T-helper 2 cell (primary cell): ENCODE measurements around the gene IL9R.
A peak's percentile ranks its signal among the peaks of the same experiment; 100 is the strongest.
"Not testable (repeated sequence)": the region's sequence is repeated elsewhere in the genome, so short reads cannot be mapped to it uniquely, and the experiment has no call there.

Source experiments
- DNase-seq, 5 experiments: peaks; one replicate each; pipeline versions ENCODE4 v3.0.0 to v3.0.0-alpha.2; 2012 to 2022

The IL9R gene

DNA sequence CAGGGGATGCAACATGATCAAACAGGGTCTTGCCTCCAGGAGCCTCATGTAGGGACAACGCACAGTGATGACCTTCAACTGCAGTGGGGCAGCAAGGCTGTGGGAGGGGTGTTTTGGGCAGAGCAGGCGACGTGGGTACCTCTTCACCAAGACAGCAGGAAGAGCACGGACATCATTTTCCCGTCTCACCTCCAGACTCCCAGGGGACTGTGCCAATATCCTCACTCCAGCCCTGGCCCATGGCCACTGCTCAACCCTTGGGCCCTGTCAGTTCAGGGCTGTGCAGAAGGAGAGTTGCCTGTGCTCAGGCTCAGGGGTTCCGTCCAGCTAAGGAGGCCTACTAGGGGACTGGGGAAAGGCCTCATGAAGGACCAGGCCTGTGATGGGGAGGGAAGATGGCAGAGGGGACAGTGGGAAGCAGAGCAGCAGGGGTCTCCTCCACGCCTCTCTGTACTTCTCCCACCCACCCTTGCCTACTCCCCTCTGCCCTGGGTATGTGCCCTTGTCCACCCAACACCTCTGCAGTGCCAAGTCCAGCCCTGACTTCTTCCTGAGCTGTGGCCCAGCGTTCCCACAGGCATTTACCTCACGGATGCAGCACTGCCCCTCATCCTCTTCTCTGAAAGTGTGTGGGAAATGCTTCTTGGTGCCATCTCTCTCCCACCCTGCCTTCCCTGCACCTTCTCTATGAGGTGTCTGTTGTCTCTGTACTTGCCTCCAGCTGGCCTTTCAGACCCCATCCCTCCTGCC, 1.4 kb downstream of the IL9R start:
- no peak for DNase-seq

DNA sequence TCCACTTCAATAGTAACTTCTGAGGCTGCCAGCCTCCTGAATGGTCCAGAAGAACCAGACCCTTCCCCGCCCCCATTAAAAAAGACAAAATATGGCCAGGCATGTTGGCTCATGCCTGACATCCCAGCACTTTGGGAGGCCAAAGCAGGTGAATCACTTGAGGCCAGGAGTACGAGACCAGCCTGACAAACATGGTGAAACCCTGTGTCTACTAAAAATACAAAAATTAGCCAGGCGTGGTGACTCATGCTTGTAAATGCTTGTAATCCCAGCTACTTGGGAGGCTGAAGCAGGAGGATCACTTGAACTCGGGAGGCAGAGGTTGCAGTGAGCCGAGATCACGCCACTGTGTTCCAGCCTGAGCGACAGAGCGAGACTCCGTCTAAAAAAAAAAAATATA, 2.3 kb downstream of the IL9R start:
- not testable (repeated sequence) for DNase-seq

DNA sequence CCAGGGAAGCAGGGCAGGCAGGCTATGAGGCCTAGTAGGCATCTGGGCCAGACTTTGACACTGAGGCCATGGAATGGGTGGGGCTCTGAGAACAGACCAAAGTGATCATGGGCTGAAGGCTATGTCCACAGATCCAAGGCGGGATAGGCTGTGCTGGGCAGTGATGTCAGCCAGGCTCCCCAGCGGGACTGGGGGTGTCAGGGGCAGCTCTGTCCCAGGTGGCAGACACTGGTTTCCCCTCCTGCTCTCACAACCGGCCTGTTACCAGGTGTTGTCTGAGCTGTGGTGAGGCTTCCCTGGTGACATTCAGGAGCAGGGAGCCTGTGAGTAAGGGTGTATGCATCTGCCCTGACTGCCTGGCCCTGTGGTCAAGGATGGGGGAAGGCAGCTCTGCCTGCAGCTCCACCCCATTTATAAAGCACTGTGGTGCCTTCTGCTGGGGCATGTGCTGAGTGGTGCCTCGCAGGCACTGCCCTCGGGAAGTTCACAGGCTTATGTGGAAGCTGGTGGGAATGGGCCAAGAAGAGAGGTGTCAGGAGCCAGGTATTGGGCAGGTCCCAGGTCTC, 2.9 kb downstream of the IL9R start:
- peak in 2 of 5 experiments; percentile 24 to 47 for DNase-seq

DNA sequence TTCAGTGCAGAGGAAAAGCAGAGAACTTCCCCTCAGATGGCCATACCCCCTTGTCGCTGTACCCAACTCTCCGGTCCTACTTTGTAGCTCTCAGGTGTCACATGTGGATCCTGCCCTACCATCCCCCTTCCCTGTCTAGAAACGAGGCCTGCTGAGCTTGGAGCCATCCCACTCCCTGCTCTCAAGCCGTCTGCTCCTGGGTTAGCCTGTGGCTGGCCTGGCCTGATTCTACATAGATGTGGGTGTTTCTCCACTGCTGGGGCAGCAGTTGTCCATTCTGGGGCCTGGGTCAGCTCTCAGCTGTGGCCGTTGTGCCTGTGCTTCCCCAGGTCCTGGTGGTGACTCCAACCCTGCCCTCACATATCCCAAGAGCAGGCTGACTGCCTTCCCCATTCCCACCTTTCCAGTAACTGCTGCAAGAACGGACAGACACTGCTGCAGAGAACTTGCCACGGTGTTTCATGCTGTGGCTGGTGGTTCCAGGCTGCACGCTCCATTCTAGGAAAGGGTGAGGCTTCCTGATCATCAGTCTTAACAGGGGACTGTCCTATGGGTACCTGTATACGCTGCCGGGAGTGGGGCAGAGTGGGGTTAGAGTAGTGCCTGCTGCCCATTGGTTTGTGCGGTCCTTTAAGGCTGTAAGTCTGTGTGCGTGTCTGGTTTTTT, 3.6 kb downstream of the IL9R start:
- DNase-seq = peak in 1 of 5 experiments; percentile 21

GRCh38 chrX:156001667-156002021, 4.1 kb downstream of the IL9R start:
- DNase-seq = peak in 1 of 5 experiments; percentile 85

GRCh38 chrX:156002507-156002906, 5.0 kb downstream of the IL9R start:
- DNase-seq = no peak

GRCh38 chrX:156003486-156004185, 6.1 kb downstream of the IL9R start:
- DNase-seq = peak in 1 of 5 experiments; percentile 28

DNA sequence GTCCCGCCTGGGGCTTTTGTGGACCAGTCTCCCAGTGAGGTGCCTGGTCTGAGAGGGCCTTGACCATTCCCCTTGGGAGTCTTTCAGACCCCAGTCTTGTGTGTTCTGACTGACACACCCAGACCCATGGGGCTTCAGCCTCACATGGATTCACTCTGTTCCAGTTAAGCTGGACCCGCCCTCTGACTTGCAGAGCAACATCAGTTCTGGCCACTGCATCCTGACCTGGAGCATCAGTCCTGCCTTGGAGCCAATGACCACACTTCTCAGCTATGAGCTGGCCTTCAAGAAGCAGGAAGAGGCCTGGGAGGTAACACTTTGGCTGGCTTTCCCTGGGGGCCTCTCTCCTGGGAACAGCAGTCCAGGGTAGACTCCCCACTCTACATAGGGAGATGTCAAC, 6.8 kb downstream of the IL9R start:
- DNase-seq = no peak

GRCh38 chrX:156004740-156005139, 7.2 kb downstream of the IL9R start:
- no peak for DNase-seq

DNA sequence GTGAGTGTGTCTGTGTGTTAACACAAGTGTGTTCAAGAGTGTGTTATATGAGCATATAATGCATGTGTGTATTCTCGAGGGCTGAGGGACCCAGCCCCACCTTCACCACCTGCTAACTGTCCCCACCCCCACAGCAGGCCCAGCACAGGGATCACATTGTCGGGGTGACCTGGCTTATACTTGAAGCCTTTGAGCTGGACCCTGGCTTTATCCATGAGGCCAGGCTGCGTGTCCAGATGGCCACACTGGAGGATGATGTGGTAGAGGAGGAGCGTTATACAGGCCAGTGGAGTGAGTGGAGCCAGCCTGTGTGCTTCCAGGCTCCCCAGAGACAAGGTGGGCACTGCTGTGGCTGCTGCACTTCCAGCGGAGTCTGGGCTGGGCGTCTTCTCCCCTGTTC, 7.6 kb downstream of the IL9R start:
- DNase-seq = no peak

DNA sequence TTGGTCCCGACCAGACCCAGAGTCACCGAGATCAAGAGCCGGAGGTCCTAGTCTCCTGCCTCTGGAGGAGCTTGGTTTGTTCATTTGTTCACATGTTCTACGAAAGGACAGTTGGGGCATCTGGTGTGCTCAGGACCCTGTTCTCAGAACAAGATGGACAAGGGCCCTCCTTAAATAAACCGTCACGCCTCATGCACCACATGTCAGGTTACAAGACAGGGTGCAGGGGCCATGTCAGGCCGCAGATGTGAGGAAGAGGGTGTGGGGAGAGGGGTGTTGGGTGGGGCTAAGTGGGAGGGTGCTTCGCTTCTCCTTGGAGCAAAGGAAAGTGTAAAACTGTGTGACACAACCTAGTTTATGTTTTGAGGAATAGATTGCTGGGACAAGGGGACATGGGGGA, 9.0 kb downstream of the IL9R start:
- DNase-seq = not testable (repeated sequence)

DNA sequence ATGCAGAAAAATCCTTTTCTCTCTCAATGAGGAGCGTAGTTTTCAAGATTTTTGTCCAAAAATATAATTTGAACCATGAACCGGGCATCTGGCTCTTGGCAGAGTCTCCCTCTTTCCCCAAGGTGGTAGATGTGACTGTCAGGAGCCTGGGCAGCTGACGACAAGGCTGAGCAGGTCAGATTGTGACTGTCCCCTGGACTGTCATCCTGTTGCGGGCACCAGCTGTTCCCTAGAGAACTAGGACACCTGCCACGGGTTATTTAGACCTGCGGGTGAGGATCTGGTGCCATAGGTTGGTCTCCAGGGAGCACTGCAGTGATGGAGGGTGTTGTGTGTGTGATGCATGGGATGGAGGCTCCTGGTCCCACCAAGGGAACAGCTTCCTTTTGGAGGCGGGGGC, 10.9 kb downstream of the IL9R start:
- not testable (repeated sequence) for DNase-seq

- no peak for DNase-seq
These were observed 11.4 kb downstream of the IL9R start for GRCh38 chrX:156008915-156009314.

DNA sequence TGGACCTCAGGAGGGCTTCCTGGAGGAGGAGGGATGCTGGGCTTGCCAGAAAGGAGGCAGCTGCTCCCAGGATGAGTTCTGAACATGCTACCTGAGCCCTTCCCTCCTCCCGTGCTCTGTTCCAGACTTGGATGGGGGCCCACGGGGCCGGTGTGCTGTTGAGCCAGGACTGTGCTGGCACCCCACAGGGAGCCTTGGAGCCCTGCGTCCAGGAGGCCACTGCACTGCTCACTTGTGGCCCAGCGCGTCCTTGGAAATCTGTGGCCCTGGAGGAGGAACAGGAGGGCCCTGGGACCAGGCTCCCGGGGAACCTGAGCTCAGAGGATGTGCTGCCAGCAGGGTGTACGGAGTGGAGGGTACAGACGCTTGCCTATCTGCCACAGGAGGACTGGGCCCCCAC, 12.2 kb downstream of the IL9R start:
- DNase-seq = not testable (repeated sequence)

DNA sequence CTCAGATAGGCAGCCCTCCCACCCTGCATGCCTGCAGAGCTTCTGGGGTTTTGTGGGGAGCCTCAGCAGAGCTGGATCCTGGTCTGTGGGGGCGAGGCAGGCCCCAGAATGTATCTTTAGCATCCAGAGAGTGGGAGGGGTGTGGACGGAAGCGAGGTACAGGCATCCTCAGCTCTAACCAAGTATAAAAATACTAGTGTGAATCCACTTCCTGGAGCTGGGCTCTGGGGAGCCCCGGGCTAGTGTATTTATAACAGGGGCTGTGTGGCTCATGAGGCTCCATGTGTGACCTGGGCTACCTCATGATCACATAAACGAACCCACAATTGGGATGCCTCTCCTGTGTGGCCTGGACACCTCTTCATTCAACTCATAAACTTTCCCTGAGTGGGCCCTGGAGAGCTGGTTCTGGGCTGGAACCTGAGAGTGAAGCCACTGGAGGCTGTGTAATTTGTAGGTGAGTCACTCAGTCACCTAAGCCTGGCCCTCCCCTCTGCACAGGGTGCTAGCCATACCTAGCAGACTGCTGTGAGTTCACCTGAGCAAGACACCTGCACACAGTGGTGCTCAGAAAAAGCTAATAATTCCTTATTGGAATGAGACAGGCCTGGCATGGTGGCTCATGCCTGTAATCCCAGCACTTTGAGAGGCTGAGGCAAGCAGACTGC, 15.9 kb downstream of the IL9R start:
- DNase-seq = not testable (repeated sequence)

GRCh38 chrX:156019846-156020245, 22.4 kb downstream of the IL9R start:
- not testable (repeated sequence) for DNase-seq

GRCh38 chrX:156023002-156023401, 25.5 kb downstream of the IL9R start:
- DNase-seq = not testable (repeated sequence)

- DNase-seq = not testable (repeated sequence)
These were observed 27.5 kb downstream of the IL9R start for GRCh38 chrX:156024949-156025492.

GRCh38 chrX:156028653-156029237, 31.2 kb downstream of the IL9R start:
- DNase-seq = not testable (repeated sequence)

GRCh38 chrX:156029296-156029695, 31.8 kb downstream of the IL9R start:
- DNase-seq = not testable (repeated sequence)

GRCh38 chrX:156029707-156030442, 32.4 kb downstream of the IL9R start:
- DNase-seq = not testable (repeated sequence)
